GM19240 (cell line): ENCODE measurements around the gene MBD1.
"Not testable (repeated sequence)": the region's sequence is repeated elsewhere in the genome, so short reads cannot be mapped to it uniquely, and the experiment has no call there.

Source experiments
- DNase-seq: peaks from one replicate; pipeline ENCODE4 v3.0.0; 2011; ENCODE audit warnings: low spot score; ENCODE audit not compliant: insufficient read length

Gene MBD1

DNA sequence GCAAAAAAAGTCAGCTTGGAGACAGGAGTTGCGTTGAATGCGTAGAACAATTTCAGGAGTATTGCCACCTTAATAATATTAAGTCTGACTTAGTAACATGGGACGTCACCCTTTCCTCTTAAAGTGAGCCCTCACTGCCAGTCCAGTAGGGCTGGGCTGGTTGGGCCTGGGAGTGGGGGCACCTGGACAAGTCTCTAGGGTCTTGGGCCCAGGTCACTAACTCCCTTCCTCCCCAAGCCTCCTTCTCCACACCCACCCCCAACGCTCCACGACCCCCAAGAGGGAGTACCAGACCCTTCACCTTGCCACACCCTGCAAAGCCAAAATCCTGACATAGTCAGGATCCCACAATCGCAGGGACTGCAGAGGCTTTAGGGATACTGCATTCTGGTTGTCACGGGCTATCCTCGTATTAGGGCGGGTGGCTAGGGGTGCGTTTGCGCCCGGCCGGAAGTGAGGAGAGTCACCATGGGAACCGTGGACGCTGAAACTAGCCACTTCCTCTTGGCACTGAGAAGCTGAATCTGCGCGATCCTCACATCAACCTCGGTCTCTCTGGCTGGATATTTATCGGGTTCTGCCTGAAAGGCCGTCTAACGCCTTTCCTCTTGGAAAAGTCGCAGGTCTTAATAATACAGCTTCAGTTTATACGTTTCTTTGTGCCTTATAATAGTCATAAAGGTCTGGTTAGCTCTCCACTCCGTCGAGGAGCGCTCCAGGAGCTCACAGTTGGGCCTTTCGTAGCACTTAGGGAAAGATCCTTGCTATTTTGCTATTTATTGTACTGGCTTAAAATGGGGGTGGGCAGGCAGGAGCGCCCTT, 16.5 kb upstream of the MBD1 start:
- peak; percentile 56 for DNase-seq

- no peak for DNase-seq
These were observed 11.7 kb upstream of the MBD1 start for GRCh38 chr18:50293039-50293438.

GRCh38 chr18:50289108-50289443, 7.8 kb upstream of the MBD1 start:
- DNase-seq: no peak

- not testable (repeated sequence) for DNase-seq
These were observed 7.2 kb upstream of the MBD1 start for GRCh38 chr18:50288348-50289107.

DNA sequence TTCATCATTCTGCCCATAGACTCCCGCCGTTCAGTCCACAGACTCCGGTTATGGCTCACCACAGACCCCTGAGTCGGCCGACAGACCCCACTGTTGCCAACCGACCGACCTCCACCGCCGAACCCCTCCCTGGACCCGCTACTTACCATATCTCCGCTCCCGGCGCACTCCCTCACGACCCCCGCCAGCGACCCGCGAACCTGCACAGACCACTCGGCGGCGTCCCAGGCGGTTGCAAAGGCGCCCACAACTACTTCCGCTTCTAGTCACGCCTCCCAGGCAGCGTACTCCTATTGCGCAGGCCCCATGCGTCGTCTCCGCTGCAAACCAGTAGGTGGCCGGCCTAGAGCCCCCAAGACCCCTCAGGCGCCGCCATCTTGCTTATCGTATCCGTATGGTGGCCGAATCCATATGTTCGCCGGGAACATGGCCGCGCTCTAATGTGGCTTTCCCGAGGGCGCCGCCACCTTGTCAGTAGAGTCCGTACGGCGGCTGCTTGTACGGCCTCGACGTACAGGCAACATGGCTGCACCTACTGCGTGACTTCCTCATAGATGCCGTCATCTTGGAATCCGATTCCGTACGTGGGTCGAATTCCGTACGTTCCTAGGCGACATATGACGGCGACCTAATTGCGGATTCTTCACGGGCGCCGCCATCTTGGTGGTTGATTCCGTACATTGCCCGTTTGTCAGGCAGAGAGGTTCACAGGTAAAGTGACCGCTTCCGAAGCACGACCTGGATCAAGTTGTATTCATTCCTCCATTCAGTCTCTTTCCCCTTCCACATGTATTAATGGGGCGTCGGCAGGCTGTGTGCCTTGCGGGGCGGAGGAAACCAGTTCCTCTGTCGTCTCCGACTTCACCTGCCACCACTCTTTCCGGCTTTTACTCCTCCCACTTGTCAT, 6.4 kb upstream of the MBD1 start, which contains the start of gene CXXC1:
Gene CXXC1, minus strand, starts transcription at position 252 of the 907 bp plus-strand sequence. Its CDS starts 103 bp downstream, at position 149.
- DNase-seq: peak; percentile 65

GRCh38 chr18:50287028-50287440, 5.7 kb upstream of the MBD1 start:
- no peak for DNase-seq

GRCh38 chr18:50286391-50287027, 5.2 kb upstream of the MBD1 start:
- DNase-seq: no peak

DNA sequence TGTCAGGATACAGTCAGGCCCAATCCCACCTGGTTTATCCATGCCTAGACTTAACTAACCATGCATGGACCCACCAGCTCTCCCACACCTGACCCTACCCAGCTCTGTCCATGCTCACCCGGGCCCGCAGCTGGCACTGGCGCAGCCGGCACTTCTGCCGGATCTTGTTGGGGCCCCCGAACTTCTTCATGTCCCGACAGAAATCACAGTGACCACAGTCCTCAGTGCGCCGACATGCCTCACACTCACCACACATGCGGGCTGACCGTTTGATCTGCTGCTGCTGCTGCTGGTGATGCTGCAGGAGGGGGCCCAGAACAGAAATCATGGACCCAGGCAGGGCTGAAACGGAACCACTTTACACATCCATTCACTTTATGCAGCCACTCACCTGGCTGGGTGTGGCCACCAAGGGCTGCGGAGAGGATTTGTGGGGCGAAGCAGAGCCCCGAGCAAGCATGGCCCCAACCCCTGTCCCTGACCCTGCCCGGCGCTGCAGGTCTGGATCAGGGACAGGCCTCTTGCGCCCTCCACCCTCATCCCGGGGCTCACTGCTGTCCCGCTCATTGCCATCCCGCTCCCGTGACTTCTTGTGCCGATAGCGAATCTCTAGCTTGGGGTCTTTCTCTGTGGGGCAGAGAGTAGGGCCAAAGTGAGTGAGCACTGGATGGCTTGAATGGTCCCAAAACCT, 4.5 kb upstream of the MBD1 start:
- no peak for DNase-seq

GRCh38 chr18:50285071-50285470, 3.7 kb upstream of the MBD1 start:
- DNase-seq: no peak

DNA sequence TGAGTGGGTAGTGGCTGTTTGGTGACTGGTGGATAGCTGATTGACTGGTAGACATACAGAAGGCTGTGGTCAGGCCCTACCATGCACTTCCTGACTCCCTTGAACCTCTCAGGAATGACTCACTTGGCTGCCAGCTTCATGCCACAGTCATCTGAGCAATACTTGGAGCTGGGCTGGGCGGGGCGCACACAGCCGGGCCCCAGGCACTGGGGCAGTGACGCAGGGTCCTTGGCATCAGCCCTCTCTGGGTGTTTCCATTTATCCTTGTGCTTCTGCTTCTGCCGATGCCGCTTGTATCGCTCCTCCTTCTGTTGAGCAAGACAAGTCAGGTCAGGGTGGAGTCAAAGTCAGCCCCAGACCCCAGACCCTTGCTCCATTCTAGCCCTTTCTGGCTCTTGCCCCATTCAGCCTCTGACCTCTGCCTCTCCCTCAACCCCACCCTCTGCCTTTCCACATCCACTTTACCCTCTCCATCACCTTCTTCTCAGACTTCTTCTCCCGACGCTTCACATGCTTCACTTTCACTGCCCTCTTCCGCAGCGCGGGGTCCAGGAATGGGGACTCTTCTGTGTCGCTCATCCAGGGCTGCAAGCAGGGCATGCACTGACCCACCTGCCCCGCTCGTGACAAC, 3.0 kb upstream of the MBD1 start:
- DNase-seq: no peak

DNA sequence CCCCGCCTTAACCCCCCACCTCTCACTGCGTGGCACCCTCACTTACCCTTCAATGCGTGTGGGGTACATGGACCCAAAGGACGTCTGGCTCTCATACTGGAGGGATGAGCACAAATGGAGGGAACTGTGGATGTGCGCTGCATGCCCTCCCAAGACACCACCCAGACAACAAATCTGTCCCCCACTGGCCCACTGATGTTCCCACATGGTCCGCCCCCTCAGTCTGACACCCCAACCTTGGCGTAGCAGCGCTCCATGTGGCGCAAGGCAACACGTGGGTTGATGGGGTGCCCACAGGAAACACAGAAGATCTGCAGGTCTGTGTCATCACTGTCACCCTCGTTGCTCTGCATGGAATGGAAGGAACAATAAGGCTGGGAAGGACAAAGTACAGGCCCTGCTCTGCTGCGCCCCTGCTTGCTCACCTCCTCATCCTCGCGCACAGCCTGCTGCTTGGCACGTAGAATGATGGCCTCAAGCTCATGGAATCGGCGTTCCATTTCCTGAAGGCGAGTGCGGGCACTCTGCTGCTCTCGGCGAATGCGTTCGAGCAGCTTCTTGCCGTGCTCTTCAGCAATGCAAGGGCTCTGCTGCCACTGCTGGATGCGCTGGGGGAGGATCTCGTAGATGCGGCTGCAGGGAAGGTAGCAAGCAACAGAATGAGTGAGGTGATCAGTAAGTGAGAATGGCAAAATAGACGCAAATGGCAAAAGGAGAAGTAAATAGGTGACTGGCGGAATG, 2.3 kb upstream of the MBD1 start:
- no peak for DNase-seq

DNA sequence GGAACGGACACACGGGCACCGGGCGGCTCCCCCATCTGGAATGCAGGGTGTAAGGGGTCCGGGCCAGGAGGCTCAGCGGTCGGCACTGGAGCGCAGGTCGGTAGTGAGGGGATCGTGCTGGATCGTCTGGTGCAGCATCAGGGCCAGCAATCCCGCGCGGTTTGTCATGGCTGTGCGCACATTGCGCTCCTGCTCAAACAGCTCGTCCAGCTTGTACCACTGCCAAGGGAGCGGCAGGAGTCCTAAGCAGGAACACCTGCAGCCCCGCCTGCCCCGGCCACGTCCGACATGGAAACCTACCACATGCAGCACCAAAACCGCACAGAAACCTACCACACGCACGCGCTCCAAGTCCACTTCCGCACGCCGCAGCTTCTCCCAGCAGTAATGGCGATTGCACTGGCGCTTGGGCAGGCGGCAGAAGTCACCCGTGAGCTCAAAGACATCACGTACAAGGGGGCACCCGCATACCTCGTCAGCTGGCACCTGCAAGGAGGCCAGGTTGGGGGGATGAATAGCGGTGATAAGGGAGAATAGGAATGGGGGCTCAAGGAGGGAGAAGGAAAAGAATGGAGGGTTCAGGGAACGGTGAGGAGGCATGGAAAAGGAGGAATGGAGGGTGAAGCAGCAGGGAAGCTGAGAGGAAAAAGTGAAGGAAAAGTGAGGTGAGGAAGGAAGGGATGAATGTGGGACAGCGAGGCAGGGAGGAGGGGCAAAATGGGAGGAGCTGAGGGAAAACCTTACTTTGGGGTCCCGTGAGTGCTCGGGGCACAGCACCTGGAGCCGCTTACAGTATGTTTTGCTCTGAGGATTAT, 1.4 kb upstream of the MBD1 start:
- no peak for DNase-seq

- DNase-seq: no peak
These were observed 723 bp upstream of the MBD1 start for GRCh38 chr18:50281972-50282520.

GRCh38 chr18:50280707-50281294, 522 bp downstream of the MBD1 start:
- no peak for DNase-seq

DNA sequence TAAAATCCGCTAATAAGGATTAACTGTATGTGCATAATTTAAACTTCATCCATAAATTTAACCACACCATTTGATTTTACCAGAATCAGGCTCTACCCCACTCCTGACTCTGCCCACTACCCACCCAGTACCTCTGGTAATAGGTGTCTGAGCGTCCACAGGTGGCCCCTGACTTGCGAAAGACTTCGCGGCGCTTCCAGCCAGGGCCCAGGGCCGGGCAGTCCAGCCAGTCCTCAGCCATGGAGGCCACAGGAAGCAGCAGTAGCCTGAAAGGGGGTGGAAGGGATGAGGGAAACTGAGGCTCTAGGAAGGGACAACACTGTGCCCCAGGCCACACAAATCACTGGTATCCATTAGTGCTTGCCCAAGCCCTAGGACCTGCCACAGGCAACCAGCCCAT, 1.6 kb downstream of the MBD1 start:
- no peak for DNase-seq

- DNase-seq: no peak
These were observed 3.4 kb downstream of the MBD1 start for GRCh38 chr18:50277942-50278341.

- no peak for DNase-seq
These were observed 4.9 kb downstream of the MBD1 start for GRCh38 chr18:50276452-50276851.

GRCh38 chr18:50275503-50276036, 5.8 kb downstream of the MBD1 start:
- no peak for DNase-seq
